SKM-1 treated with dmso at 0.1 percent for 144 hours (cell line): Measurements from ENCODE around the gene AGBL5.

Source experiments
- DNase-seq: peaks from one replicate; lab custom pipeline; 2025; ENCODE audit not compliant: unreplicated experiment; lab: John Stamatoyannopoulos, UW

The AGBL5 gene

GRCh38 chr2:27049422-27050280 lies 1.8 kb upstream of the AGBL5 start:
- no peak for DNase-seq

GRCh38 chr2:27050281-27050995 lies 1.0 kb upstream of the AGBL5 start:
- DNase-seq, result peak; percentile 94

- DNase-seq, result no peak
Measured at GRCh38 chr2:27051902-27052645, 606 bp downstream of the AGBL5 start.

DNA sequence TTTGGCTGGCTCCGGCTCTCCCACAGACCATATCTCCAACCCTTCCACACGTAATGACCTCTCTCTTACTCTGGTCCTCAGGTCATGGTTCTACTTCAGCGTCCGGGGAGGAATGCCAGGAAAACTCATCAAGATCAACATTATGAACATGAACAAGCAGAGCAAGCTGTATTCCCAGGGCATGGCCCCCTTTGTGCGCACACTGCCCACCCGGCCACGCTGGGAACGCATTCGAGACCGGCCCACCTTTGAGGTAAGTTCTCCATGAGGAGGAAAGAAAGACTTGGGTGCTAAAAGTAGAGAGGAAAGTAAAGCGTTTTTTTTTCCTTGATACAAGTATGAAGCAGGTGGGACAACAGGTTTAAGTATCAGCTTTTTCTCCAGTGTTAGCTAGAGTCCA lies 1.9 kb downstream of the AGBL5 start:
- DNase-seq, result no peak

DNA sequence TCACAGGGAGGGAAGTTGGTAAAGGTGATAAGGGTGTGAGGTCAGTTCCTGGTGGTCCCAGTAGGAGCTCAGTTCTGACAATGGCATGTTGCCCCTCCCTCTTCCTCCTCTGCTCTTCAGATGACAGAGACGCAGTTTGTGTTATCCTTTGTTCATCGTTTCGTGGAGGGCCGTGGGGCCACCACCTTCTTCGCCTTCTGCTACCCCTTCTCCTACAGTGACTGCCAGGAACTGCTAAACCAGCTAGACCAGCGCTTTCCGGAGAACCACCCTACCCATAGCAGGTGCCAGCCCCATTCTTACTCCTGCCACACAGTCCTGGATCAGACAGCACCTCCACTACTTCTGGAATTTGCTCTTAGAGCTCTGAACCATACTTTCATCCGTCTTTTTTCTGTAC lies 2.3 kb downstream of the AGBL5 start:
- DNase-seq, result no peak

GRCh38 chr2:27054721-27055120 lies 3.3 kb downstream of the AGBL5 start:
- no peak for DNase-seq

DNA sequence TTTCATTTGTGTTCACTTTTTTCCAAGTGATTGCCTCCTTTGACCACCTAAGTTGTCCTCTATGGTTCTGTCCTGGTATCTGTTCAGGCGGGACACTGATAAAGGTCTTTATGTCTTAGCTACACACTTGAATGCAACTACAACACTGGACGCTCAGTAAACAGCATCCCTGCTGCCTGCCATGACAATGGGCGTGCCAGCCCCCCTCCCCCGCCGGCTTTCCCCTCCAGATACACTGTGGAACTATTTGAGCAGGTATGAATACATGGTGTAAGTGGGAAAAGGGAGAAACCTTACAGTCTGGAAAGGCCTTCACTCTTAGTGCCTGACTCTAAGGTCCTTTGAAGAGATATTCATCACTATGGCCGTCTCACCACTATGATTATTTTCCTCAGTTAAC lies 5.7 kb downstream of the AGBL5 start:
- DNase-seq, result no peak

GRCh38 chr2:27058210-27058609 lies 6.7 kb downstream of the AGBL5 start:
- no peak for DNase-seq

DNA sequence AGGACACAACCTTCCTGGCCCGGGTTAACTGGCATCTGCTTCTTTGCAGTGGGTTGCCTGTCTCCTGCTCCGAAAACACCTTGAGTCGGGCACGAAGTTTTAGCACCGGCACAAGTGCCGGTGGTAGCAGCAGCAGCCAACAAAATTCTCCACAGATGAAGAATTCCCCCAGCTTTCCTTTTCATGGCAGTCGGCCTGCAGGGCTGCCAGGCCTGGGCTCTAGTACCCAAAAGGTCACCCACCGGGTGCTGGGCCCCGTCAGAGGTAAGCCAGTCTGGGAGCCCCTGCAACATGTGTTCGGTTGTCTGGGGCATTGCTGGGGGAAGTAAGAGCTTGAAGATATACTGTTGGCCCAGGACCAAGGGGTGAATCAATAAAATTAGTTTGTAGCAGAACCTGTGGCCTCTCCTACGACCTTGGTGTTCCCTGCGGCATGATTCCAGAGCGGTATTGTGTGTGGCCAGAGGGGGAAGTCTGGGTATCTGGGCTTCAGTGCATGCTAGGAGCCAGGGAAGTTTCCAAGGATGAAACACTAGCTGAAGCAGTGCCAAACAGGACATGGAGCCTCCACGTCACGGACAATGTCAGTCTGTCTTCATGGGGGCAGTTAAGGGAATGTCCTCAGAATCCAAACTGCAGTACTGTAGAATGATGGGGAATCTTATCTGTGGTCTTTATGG lies 7.8 kb downstream of the AGBL5 start:
- no peak for DNase-seq

- no peak for DNase-seq
Measured at GRCh38 chr2:27060323-27060722, 8.9 kb downstream of the AGBL5 start.

- no peak for DNase-seq
Measured at GRCh38 chr2:27065128-27065527, 13.7 kb downstream of the AGBL5 start.

- DNase-seq, result no peak
Measured at GRCh38 chr2:27067385-27067784, 15.9 kb downstream of the AGBL5 start.

DNA sequence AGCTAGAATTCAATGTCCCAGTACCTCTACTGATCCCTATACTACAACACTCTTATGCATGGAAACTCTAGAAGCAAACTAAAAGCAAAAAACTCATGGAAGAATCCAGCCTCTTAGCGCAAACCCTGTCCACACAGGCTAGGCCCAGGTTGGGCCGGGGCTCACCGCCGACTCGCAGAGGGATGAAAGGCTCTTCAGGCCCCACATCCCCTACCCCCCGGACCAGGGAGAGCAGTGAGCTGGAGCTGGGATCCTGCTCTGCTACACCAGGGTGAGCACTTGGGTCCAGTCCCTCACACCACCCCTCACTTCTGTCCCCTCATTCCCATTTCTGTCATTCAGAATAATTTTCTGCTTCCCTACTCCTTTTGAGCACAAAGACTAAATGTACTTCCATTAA lies 18.0 kb downstream of the AGBL5 start:
- DNase-seq, result no peak

DNA sequence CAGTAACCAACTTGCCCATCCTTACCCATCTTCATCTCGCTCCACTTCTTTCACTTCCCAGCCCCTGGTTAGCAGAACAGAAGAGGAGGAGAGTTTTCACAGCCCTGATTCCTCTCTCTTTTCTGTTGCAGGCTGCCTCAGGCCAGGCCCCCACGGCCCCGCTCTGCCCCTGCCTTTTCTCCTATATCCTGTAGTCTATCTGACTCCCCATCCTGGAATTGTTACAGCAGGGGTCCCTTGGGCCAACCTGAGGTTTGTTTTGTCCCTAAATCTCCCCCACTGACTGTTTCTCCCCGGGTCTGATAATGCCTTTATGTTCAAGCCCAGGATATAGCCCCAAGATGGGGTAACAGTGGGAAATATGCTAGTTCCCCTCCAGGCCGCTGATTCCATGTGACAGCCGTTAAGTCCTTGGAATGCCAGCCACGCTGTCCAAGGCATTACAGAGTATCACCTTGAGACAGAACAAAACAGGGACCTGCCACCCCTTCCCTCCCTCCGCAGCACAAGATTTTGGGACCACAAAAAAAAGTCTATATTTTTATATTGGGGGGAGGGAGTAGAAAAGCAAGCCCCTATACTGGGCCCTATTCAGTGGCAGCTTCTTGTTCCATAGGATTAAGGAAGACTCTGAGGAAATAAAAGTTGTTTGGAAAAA lies 18.6 kb downstream of the AGBL5 start:
- no peak for DNase-seq

GRCh38 chr2:27070653-27071276 lies 19.3 kb downstream of the AGBL5 start:
- DNase-seq, result no peak

DNA sequence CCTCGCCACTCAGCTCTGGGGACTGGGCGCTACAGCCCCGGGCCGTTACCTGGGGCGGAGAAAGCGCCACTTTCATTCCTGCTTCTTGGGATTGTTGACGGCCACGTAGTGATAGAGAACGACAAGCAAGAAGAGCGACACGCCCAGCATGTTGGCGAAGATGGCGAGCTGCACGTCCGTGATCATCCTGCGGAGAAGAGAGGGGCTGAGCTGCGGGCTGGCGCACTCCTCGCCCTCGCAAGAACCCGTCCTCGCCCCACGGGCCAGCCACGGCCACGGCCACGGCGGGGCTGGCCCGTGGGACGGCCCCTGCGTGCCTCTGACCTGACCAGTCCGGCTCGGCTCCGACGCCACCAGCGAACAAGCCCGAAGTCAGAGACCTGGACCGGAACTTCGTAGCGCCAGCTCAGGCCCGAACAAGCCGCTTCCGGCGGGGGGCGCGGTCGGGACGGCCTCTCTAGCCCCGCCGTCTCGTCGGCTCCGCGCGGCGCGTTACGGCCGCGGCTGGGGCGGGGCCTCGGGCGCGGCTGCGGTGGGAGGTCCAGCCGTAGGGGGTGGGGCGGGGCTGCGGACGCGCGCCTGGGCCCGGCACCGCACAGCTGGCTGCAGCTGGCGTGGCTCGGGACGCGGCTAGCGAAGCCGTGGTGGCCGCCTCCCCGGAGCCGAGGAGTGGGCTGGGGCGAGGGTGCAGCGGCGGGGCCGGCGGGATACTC lies 20.0 kb downstream of the AGBL5 start, which contains the start of gene OST4:
OST4 (minus strand) TSS at position 378 of the 713 bp plus-strand sequence.
- peak; percentile 89 for DNase-seq

GRCh38 chr2:27071990-27072830 lies 20.7 kb downstream of the AGBL5 start:
- DNase-seq, result no peak

- DNase-seq, result no peak
Measured at GRCh38 chr2:27072920-27073319, 21.5 kb downstream of the AGBL5 start.

GRCh38 chr2:27073782-27074181 lies 22.3 kb downstream of the AGBL5 start:
- no peak for DNase-seq
